ENCODE data around the gene SLC6A3.
A peak's percentile ranks its signal among the peaks of the same experiment; 100 is the strongest.
"Not testable (repeated sequence)": the region's sequence is repeated elsewhere in the genome, so short reads cannot be mapped to it uniquely, and the experiment has no call there.

Gene SLC6A3

DNA sequence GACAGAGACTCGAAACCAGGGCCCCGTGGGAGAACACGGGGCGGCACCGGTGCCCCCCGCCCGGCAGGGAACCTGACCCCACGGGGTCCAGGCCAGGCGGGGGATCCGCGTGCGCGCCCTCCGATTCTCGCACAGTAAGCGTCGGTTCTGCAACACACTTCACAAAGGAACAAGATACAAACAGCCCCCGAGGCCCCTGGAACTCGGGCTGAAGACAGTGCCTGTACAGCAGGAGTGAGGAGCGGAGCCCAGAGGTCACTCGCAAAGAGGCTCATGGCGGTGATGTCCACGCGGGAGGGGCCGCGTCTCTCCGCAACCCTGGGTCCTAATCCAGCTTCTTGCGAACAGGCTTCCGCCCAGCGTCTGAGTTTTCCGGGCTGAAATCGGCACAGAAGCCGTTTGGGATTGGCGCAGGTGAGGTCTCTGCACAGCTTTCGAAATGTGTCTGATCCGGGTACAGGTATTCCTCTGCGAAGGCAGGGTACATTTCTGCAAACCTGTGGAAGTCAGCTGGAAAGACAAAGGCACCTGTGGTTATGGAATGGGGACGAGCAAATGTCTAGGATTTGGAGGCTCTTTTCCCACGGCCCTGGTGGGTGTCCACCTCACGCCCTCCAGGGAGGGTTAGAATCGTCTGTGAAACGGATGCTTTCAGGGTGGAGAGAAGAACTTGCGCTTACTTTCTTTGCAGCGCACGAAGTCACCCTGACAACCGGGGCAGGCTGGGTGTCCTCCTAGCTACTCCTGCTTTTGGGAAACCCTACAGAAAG, 18.3 kb upstream of the SLC6A3 start:
- peak; percentile 56 for DNase-seq

- peak; percentile 53 for DNase-seq
Measured at GRCh38 chr5:1462358-1462757, 17.1 kb upstream of the SLC6A3 start.

DNA sequence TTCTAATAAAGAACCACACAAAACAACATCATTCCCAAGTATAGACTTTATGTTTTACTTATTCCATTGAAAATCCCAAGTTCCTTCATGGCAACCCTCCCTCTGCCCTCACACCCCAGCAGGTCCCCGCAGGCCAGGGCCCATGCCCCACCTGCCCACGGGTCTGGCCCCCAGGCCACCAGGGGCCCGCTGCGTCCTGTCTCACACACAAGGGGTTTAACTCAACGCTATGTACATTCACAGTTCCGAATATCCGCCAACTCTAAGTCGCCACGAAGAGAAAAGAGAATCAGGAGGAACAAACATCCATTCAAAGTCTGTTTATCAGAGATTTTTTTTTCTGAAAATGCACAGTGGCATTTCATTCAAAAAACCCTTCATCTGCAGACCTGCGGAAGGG, 16.2 kb upstream of the SLC6A3 start:
- DNase-seq: no peak

- no peak for DNase-seq
Measured at GRCh38 chr5:1460054-1460682, 14.9 kb upstream of the SLC6A3 start.

DNA sequence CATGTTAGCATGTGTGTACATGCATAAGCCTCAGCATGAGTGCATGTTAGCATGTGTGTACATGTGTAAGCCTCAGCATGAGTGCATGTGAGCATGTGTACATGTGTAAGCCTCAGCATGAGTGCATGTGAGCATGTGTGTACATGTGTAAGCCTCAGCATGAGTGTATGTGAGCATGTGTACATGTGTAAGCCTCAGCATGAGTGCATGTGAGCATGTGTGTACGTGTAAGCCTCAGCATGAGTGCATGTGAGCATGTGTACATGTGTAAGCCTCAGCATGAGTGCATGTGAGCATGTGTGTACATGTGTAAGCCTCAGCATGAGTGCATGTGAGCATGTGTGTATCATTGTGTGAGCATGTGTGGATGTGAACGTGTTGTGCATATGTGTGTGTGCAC, 14.2 kb upstream of the SLC6A3 start:
- DNase-seq: not testable (repeated sequence)

DNA sequence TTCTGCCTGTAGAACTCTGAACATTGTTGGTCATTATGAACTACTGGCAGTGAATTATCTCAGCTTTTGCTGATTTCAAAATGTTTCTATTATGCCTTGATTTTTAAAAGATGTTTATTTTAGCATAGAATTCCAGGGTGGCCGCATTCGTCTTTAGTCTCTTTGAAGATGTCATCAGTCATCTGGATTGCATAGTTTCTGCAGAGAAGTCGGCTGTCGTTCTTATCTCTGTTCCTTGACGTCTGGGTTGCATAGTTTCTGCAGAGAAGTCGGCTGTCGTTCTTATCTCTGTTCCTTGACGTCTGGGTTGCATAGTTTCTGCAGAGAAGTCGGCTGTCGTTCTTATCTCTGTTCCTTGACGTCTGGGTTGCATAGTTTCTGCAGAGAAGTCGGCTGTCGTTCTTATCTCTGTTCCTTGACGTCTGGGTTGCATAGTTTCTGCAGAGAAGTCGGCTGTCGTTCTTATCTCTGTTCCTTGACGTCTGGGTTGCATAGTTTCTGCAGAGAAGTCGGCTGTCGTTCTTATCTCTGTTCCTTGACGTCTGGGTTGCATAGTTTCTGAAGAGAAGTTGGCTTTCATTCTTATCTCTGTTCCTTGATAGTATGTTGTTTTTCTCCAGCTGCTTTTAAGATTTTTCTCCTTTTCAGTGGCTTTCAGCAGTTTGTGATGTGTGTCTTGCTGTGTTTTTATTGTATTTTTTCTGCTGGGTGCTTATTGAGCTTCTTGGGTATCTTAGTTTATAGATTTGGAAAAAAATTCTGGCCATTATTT, 11.1 kb upstream of the SLC6A3 start:
- not testable (repeated sequence) for DNase-seq

DNA sequence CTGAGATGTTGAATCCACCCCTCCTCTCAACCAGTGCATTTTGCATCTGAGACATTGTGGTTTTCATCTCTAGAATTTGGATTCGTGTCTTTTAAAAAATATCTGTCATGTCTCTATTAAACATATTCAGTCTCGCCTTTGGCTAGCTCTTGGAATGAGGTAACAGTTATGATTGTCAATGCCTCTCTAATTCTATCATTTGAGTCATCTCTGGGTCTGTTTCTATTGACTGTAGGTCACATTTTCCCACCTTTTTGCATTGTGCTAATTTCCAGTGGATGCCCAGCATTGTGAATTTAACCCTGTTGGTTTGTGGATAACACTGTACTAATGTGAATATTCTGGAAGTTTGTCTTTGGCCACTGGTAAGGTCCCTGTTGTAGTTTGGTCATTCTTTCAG, 8.4 kb upstream of the SLC6A3 start:
- DNase-seq: no peak

GRCh38 chr5:1449081-1449630, 3.9 kb upstream of the SLC6A3 start:
- DNase-seq: no peak

DNA sequence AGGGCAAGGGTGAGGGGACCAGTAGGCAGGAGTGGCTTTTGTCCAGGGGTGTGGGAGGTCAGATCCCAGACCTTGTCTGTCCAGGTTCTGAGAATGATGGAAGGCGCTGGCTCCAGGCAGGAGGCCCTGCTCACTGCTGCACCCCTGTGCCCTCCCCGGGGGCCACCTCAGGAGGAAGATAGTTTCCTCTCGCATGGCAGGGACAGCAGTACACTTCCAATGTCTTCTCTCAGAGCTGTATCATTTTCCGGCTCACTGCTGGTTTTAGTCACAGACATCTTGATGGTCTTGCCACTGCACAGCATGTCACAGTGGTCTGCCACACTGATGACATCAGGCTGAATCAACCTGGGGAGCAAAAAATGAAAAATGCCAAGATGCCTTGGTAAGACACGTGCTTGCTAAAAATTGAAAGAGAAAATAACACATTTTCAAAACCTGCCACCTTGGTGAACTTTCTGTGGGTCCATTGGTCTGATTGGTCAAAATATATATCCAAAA, 3.3 kb upstream of the SLC6A3 start:
- no peak for DNase-seq

GRCh38 chr5:1447671-1448361, 2.6 kb upstream of the SLC6A3 start:
- DNase-seq: no peak

DNA sequence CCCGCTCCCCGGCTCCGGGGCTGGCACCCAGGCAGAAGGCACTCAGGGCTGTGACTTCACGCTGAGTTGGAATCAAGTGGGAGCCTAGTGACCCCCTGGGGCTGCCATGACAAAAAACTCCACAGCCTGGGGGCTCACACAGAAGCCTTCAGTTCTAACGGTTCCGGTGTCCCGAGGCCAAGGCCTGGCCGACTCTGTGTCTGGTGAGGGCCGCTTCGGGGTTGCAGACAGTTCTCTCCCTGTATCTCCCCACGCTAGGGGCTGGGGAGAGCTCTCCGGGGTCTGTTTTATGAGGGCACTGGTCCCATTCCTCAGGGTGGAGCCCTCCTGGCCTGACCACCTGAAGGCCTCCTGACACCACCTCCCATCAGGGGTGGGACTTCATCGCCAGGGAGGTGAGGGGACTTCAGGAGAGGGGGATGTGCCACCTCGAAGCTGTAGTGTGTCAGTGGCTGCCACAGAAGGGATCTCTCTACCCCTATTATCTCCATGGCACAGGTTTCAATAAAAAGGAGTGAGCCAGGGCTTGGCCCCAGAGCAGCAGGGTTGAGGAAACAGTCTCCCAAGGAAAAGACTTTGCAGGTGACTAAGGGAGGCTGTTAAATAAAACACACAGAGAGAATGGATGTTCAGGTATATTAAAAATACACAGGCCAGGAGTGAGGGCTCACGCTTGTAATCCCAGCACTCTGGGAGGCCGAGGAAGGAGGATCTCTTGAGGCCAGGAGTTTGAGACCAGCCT, 1.5 kb upstream of the SLC6A3 start:
- DNase-seq: no peak

- no peak for DNase-seq
Measured at GRCh38 chr5:1445689-1446601, 705 bp upstream of the SLC6A3 start.

- no peak for DNase-seq
Measured at GRCh38 chr5:1444361-1445189, 665 bp downstream of the SLC6A3 start.

DNA sequence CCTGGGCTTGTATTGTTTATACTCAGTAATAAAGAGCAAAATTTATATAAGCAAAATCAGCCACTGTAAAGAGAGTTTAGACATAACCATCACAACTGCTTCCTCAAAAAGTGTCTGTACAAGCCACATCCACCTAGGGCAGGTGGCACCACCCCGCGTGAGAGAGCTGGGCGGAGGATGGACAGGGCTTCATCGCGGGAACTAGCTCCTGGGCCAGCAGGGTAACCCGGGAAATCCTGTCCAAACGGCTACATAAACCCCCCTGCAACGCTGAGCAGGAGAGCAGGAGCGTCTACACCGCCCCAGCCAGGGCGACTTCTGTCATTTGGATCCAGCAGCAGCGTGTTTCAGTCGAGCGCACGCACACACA, 1.3 kb downstream of the SLC6A3 start:
- no peak for DNase-seq

DNA sequence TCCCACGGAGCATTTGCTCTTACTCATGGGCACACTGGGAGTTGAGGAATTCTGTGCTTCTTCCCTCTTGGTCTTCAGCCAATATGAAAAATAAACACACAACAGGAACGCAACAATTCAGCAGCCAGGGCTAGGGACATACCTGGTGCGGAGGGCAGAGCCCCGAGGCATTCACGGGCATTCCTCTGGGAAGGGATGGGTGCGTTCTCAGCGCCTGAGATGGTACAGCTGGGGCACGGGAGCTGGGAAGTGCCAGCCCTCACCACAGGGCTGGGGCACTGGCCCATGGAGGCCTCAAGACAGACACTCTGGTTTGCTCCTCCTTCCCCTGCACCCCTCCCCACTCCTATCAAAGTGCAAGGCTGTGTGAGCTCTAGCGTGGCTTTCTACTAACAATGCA, 2.1 kb downstream of the SLC6A3 start:
- no peak for DNase-seq

GRCh38 chr5:1442222-1443145, 2.8 kb downstream of the SLC6A3 start:
- DNase-seq: no peak

GRCh38 chr5:1441166-1441865, 3.9 kb downstream of the SLC6A3 start:
- no peak for DNase-seq

DNA sequence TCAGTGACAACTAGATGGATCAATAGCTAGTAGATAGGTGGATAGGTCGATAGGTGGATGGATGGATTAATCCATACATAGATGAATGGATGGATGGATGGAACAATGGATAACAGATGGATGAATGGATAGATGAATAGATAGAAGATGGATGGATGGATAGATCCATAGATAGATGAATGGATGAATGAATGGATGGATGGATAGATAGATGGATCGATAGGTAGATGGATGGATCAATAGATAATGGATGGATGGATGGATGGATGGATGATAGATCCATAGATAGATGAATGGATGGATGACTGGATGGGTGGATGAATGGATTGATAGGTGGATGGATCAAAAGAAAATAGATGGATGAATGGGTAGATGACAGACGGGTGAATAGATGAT, 5.1 kb downstream of the SLC6A3 start:
- DNase-seq: no peak

Measured in activated effector memory CD4-positive, alpha-beta T cell treated with anti-CD3 and anti-CD28 coated beads, Interleukin-2, amount 50 U/mL, for 16 hours (primary cell).